ENCODE results near the gene ZNF664. TPM values are rescaled to one million over a fixed set of nuclear protein-coding genes. Genes with fewer than 3 reads are reported as not detected.

ZNF664 gene
- total RNA-seq, 2 donors from 2014 or later = 53.1 to 56.2 TPM

DNA sequence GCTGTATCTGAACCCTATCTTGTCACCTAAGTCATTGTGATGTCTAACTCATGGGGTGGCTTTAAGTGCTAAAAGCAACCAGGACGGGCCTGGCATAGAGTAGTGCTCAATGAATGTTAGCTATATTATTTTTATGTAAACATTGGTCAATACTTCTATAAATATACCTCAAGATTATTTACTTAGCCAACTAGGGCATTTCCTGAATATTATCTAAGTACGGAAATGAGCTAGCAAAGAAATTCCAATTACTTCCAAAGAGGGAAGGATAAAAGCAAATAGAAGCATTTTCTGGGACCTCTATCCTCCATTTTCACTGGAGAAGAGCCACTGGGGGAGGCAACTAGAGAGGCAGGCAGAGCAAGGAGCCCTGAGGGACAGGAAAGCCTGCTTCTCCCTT lies 21.0 kb upstream of the ZNF664 start:
- no peaks in the 10 kb centered on the region for H3K9me3 ChIP-seq
- peak overlapping the region in 1 of 2 donors; percentile 13 for H3K27ac ChIP-seq
- no peak for DNase-seq (ENCODE audit: low spot score)
- no peak overlapping the region for H3K4me3 ChIP-seq
- H3K4me1 ChIP-seq = peaks cover 0 to 62% of the 10 kb centered on the region in 2 donors
- no peaks in the 10 kb centered on the region for H3K27me3 ChIP-seq
- no peak for TF ChIP-seq CTCF (IDR thresholded peaks at IDR 0.05)
- H3K36me3 ChIP-seq = no peaks in the 10 kb centered on the region

DNA sequence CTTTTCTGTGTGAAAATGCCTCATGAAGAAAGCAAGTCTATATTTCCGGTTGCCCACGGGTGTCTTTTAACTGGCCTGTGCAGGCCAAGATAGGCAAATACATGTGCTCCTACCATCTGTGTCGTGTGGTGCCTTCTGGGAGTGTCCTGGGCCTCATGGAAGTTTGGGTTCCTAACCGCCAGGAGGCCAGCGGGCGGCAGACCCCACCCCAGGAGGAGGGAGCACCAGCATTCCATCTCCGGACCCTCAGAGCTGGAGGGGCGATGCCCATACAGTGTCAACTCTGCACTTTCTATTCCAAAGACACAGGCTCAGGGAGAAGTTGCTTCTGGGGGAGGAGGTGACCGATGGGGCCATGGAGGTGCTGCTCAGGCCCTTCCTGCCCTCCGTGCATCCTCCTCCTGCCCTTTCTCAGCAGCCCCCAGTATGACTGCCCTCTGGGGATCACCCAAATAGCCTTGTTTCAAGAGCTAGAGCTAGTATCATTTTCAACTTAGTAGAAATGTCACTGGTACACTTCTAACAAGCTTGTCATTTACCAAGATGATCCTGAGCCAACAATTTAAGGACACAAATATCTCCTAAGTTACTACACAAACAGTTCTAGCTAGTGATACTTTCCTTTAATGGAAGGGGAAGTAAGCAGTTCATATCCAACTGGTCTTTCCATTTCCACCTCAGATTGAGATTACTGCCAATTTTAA lies 18.2 kb upstream of the ZNF664 start:
- Histone ChIP-seq H3K27ac (peak overlapping the region; percentile 67 to 80), H3K4me1 (peaks cover 0 to 43% of the 10 kb centered on the region in 2 donors), H3K4me3 (no peak overlapping the region), H3K9me3 (no peaks in the 10 kb centered on the region), H3K36me3 (no peaks in the 10 kb centered on the region), H3K27me3 (no peaks in the 10 kb centered on the region)
- no peak for TF ChIP-seq CTCF (IDR thresholded peaks at IDR 0.05)
- peak; percentile 26 for DNase-seq (ENCODE audit: low spot score)

- Histone ChIP-seq H3K27ac (no peak overlapping the region), H3K4me3 (no peak overlapping the region), H3K4me1 (peaks cover 0 to 29% of the 10 kb centered on the region in 2 donors), H3K27me3 (no peaks in the 10 kb centered on the region), H3K9me3 (no peaks in the 10 kb centered on the region), H3K36me3 (no peaks in the 10 kb centered on the region)
- TF ChIP-seq CTCF (IDR thresholded peaks at IDR 0.05) = no peak
- DNase-seq (ENCODE audit: low spot score) = peak; percentile 21
These were observed 16.8 kb upstream of the ZNF664 start for GRCh38 chr12:123956249-123956648.

DNA sequence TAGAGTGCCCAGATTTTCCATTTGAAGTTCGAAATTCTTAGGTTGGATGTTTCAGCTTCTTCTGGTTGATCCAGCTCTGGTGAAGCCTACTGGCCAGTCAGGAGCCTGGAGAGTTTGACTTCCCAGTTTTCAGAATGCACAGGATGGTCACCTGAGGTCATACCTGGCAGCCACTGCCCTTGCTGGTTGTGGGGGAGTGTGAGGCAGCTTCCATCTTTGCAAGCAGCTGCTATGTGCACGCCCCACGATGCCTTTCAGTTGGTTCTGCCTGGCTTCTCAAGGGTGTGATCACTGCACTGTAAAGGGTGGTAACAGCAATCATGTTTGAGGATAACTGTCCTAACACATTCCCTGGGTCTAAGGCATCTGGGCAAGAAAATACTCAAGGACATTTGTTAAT lies 15.8 kb upstream of the ZNF664 start:
- no peak for TF ChIP-seq CTCF (IDR thresholded peaks at IDR 0.05)
- Histone ChIP-seq H3K36me3 (no peaks in the 10 kb centered on the region), H3K27ac (peak overlapping the region in 1 of 2 donors; percentile 63), H3K9me3 (no peaks in the 10 kb centered on the region), H3K4me3 (no peak overlapping the region), H3K27me3 (no peaks in the 10 kb centered on the region), H3K4me1 (peaks cover 0 to 19% of the 10 kb centered on the region in 2 donors)
- DNase-seq (ENCODE audit: low spot score) = peak; percentile 54

GRCh38 chr12:123958462-123958861 lies 14.6 kb upstream of the ZNF664 start:
- peak overlapping the region; percentile 61 to 63 for H3K27ac ChIP-seq

More at GRCh38 chr12:123958462-123958861, 14.6 kb upstream of the ZNF664 start:
- Histone ChIP-seq H3K27me3 (no peaks in the 10 kb centered on the region), H3K9me3 (no peaks in the 10 kb centered on the region), H3K36me3 (no peaks in the 10 kb centered on the region), H3K4me3 (no peak overlapping the region), H3K4me1 (peaks cover 0 to 12% of the 10 kb centered on the region in 2 donors)
- DNase-seq (ENCODE audit: low spot score) = peak; percentile 56
- TF ChIP-seq CTCF (IDR thresholded peaks at IDR 0.05) = no peak

Data from right atrium auricular region (tissue), 2 donors.